GM12892 (cell line): ENCODE measurements around the gene RPEL1.

ENCODE experiments used
- DNase-seq: peaks from one replicate; pipeline ENCODE4 v3.0.0; 2011; ENCODE audit not compliant: insufficient read length
- FAIRE-seq: peaks from 2 replicates; lab custom pipeline; 2011; peaks lifted over from hg19 to GRCh38; lab: Jason Lieb, UNC
- POLR2A ChIP-seq: IDR thresholded peaks from 2 replicates; pipeline ENCODE4 v1.6.1; 2011; ENCODE audit warnings: low read depth, low read length, control low read depth
- POLR2AphosphoS5 ChIP-seq: IDR thresholded peaks from 2 replicates; pipeline ENCODE4 v1.6.1; 2011; ENCODE audit warnings: low read depth, low read length, control low read depth
- TAF1 ChIP-seq: IDR thresholded peaks from 2 replicates; pipeline ENCODE4 v1.6.1; 2011; ENCODE audit warnings: low read depth, mild to moderate bottlenecking, control low read depth, low read length, borderline replicate concordance

RPEL1 gene

GRCh38 chr10:103276251-103276895 lies 30.7 kb downstream of the RPEL1 start:
- DNase-seq (no peak), FAIRE-seq (no peak)
- TF ChIP-seq TAF1 (no peak), POLR2A (no peak), POLR2AphosphoS5 (no peak)

- DNase-seq, result peak; percentile 64
- peak; percentile 68 for FAIRE-seq
- no peak for TF ChIP-seq TAF1
- no peak for TF ChIP-seq POLR2AphosphoS5
- TF ChIP-seq POLR2A, result no peak
Observed at GRCh38 chr10:103276896-103277712, 31.4 kb downstream of the RPEL1 start, which contains the start of gene INA. Gene INA, plus strand, starts transcription at chr10:103277138. Its CDS starts 74 bp downstream, at chr10:103277212.

GRCh38 chr10:103277713-103278536 lies 32.2 kb downstream of the RPEL1 start:
- DNase-seq, result no peak
- FAIRE-seq, result no peak
- TF ChIP-seq POLR2A (no peak), POLR2AphosphoS5 (no peak), TAF1 (no peak)

GRCh38 chr10:103278537-103278823 lies 32.8 kb downstream of the RPEL1 start:
- FAIRE-seq (no peak), DNase-seq (no peak)
- TF ChIP-seq POLR2AphosphoS5 (no peak), POLR2A (no peak)

- DNase-seq (no peak), FAIRE-seq (no peak)
- TF ChIP-seq POLR2A (no peak), POLR2AphosphoS5 (no peak)
Observed at GRCh38 chr10:103278862-103279298, 33.2 kb downstream of the RPEL1 start.

GRCh38 chr10:103280031-103280430 lies 34.3 kb downstream of the RPEL1 start:
- TF ChIP-seq POLR2A (no peak), TAF1 (no peak), POLR2AphosphoS5 (no peak)
- DNase-seq (no peak), FAIRE-seq (no peak)

- FAIRE-seq (no peak), DNase-seq (no peak)
- no peak for TF ChIP-seq POLR2AphosphoS5
- TF ChIP-seq TAF1, result no peak
- TF ChIP-seq POLR2A, result no peak
Observed at GRCh38 chr10:103280506-103280905, 34.8 kb downstream of the RPEL1 start.

GRCh38 chr10:103281753-103282152 lies 36.1 kb downstream of the RPEL1 start:
- no peak for TF ChIP-seq POLR2A
- TF ChIP-seq TAF1, result no peak
- no peak for TF ChIP-seq POLR2AphosphoS5
- no peak for DNase-seq
- FAIRE-seq, result no peak

GRCh38 chr10:103282961-103283360 lies 37.3 kb downstream of the RPEL1 start:
- FAIRE-seq (no peak), DNase-seq (no peak)
- TF ChIP-seq POLR2A, result no peak
- TF ChIP-seq POLR2AphosphoS5, result no peak
- no peak for TF ChIP-seq TAF1

- TF ChIP-seq TAF1 (no peak), POLR2AphosphoS5 (no peak), POLR2A (no peak)
- FAIRE-seq (no peak), DNase-seq (no peak)
Observed at GRCh38 chr10:103284170-103284569, 38.5 kb downstream of the RPEL1 start.

GRCh38 chr10:103287992-103288391 lies 42.3 kb downstream of the RPEL1 start:
- TF ChIP-seq POLR2AphosphoS5, result no peak
- no peak for TF ChIP-seq POLR2A
- no peak for TF ChIP-seq TAF1
- FAIRE-seq, result no peak
- DNase-seq, result no peak

- no peak for DNase-seq
- TF ChIP-seq POLR2AphosphoS5, result no peak
- TF ChIP-seq POLR2A, result no peak
- no peak for TF ChIP-seq TAF1
- FAIRE-seq, result no peak
Observed at GRCh38 chr10:103291588-103291987, 45.9 kb downstream of the RPEL1 start.
